GM12878 (cell line): Measurements from ENCODE around the gene SLC25A20. TPM values are rescaled to one million over a fixed set of nuclear protein-coding genes. Genes with fewer than 3 reads are reported as not detected.

Experiments used
- BACH1 ChIP-seq: fragments of 450-650 bp; IDR thresholded peaks from 2 replicates; pipeline ENCODE4 v1.6.1; 2017; ENCODE audit warnings: mild to moderate bottlenecking, borderline replicate concordance
- BMI1 ChIP-seq: fragments of 450-650 bp; IDR thresholded peaks from 2 replicates; pipeline ENCODE4 v1.6.1; 2016; ENCODE audit warnings: mild to moderate bottlenecking, moderate library complexity, borderline replicate concordance
- CBX3 ChIP-seq: fragments of 200-600 bp; sonication (generic); IDR thresholded peaks from 2 replicates; pipeline ENCODE4 v1.6.1; 2016; ENCODE audit warnings: low read depth, borderline replicate concordance
- EP300 ChIP-seq, 2 experiments: fragments of 150-350 bp in 1 of 2; IDR thresholded peaks; 2 replicates each; pipeline ENCODE4 v1.6.1; 2011 to 2012; ENCODE audit warnings: low read depth in 2 of 2, low read length in 2 of 2, borderline replicate concordance in 1 of 2, improper control_type of control experiment in 1 of 2, inconsistent platforms in 1 of 2; ENCODE audit not compliant: control insufficient read depth in 1 of 2
- FOXK2 ChIP-seq: fragments of 450-650 bp; IDR thresholded peaks from 2 replicates; pipeline ENCODE4 v1.6.1; 2017; ENCODE audit warnings: mild to moderate bottlenecking, moderate library complexity
- HDAC2 ChIP-seq: fragments of 200-600 bp; sonication (generic); IDR thresholded peaks from 2 replicates; pipeline ENCODE4 v1.6.1; 2017
- IRF4 ChIP-seq: IDR thresholded peaks from 2 replicates; pipeline ENCODE4 v1.6.1; 2011; ENCODE audit warnings: low read depth, low read length
- MEF2A ChIP-seq: IDR thresholded peaks from 2 replicates; pipeline ENCODE4 v1.6.1; 2011; ENCODE audit warnings: low read depth, mild to moderate bottlenecking, low read length, moderate library complexity; ENCODE audit not compliant: insufficient read depth
- NBN ChIP-seq: fragments of 450-650 bp; IDR thresholded peaks from 2 replicates; pipeline ENCODE4 v1.6.1; 2016
- NR2F1 ChIP-seq: fragments of 450-650 bp; conservative IDR thresholded peaks from 2 replicates; pipeline ENCODE4 v1.6.1; 2017; ENCODE audit warnings: mild to moderate bottlenecking
- PML ChIP-seq: IDR thresholded peaks from 2 replicates; pipeline ENCODE4 v1.6.1; 2012; ENCODE audit warnings: low read length, inconsistent platforms
- RELB ChIP-seq: fragments of 450-650 bp; IDR thresholded peaks from 2 replicates; pipeline ENCODE4 v1.6.1; 2017; ENCODE audit warnings: low read depth, mild to moderate bottlenecking, moderate library complexity
- SIN3A ChIP-seq: IDR thresholded peaks from 2 replicates; pipeline ENCODE4 v1.6.1; 2012; ENCODE audit warnings: low read depth, low read length, improper control_type of control experiment
- SMAD5 ChIP-seq: IDR thresholded peaks from 2 replicates; pipeline ENCODE4 v1.6.1; 2016; ENCODE audit warnings: antibody characterized with exemption, low read depth
- SMARCA5 ChIP-seq: fragments of 450-650 bp; IDR thresholded peaks from 2 replicates; pipeline ENCODE4 v1.6.1; 2017; ENCODE audit warnings: mild to moderate bottlenecking
- SPI1 ChIP-seq: IDR thresholded peaks from 2 replicates; pipeline ENCODE4 v1.6.1; 2011; ENCODE audit warnings: low read depth, mild to moderate bottlenecking, low read length, moderate library complexity, borderline replicate concordance; ENCODE audit not compliant: insufficient read depth
- SREBF1 ChIP-seq: IDR thresholded peaks from 2 replicates; pipeline ENCODE4 v1.6.1; 2012; ENCODE audit warnings: mild to moderate bottlenecking, low read length
- TBL1XR1 ChIP-seq: IDR thresholded peaks from 2 replicates; pipeline ENCODE4 v1.6.1; 2012; ENCODE audit warnings: low read depth, low read length, improper control_type of control experiment
- TCF12 ChIP-seq: IDR thresholded peaks from 2 replicates; pipeline ENCODE4 v1.6.1; 2011; ENCODE audit warnings: low read depth, mild to moderate bottlenecking, low read length
- USF1 ChIP-seq: IDR thresholded peaks from 2 replicates; pipeline ENCODE4 v1.6.1; 2011; ENCODE audit warnings: borderline replicate concordance, low read depth, mild to moderate bottlenecking, moderate library complexity, mixed read lengths, low read length; ENCODE audit not compliant: insufficient read depth; ENCODE audit errors: extremely low read length
- WRNIP1 ChIP-seq: IDR thresholded peaks from 2 replicates; pipeline ENCODE4 v1.6.1; 2011; ENCODE audit warnings: low read depth, low read length, improper control_type of control experiment, borderline replicate concordance
- polyA plus RNA-seq, 11 experiments: library from polyadenylated mRNA; depleted of rRNA in 4 of 11; unstranded in 6 of 11; stranded (reverse) in 5 of 11; fragments of >200 nt; fragmentation: Nextera tagmentation in 4 of 11; fragmentation: Illumina TruSeq in 1 of 11; extraction: Ambion mirVana in 4 of 11; extraction: Trizol in 1 of 11; gene quantifications; 1 replicate in 1 of 11; 2 replicates in 10 of 11; pipeline versions ENCODE4 v1.2.1 to v1.2.3, GENCODE V29; 2011 to 2016; ENCODE audit warnings: inconsistent platforms in 2 of 11, missing spikeins in 2 of 11, low read depth in 1 of 11
- total RNA-seq, 4 experiments: library from RNA; depleted of rRNA in 3 of 4; stranded (reverse); fragments of >200 nt in 3 of 4; fragmentation: Illumina TruSeq in 1 of 4; extraction: Trizol in 1 of 4; gene quantifications; 2 replicates each; pipeline versions ENCODE4 v1.2.1 to v1.2.3, GENCODE V29; 2013 to 2021
- TF ChIP-seq, protein P1 (sequence below): fragments of 450-650 bp; IDR thresholded peaks from 2 replicates; pipeline ENCODE4 v1.6.1; 2017; ENCODE audit warnings: mild to moderate bottlenecking, low read depth, inconsistent platforms; ENCODE audit not compliant: poor library complexity, severe bottlenecking
- TF ChIP-seq, protein P2 (sequence below): IDR thresholded peaks from 2 replicates; pipeline ENCODE4 v1.6.1; 2012; ENCODE audit warnings: mild to moderate bottlenecking, low read depth, low read length

Gene SLC25A20
- total and polyA plus RNA-seq, 10 of the 15 experiments (the other 5 are each of a cell fraction or from before 2014, with no cell fraction given): 12.9 to 38.6 (median 22.1) TPM

GRCh38 chr3:48918388-48919214 is 19.9 kb upstream of the SLC25A20 start, which contains the start of gene ARIH2 (continued):
- TF ChIP-seq, protein P1, sequence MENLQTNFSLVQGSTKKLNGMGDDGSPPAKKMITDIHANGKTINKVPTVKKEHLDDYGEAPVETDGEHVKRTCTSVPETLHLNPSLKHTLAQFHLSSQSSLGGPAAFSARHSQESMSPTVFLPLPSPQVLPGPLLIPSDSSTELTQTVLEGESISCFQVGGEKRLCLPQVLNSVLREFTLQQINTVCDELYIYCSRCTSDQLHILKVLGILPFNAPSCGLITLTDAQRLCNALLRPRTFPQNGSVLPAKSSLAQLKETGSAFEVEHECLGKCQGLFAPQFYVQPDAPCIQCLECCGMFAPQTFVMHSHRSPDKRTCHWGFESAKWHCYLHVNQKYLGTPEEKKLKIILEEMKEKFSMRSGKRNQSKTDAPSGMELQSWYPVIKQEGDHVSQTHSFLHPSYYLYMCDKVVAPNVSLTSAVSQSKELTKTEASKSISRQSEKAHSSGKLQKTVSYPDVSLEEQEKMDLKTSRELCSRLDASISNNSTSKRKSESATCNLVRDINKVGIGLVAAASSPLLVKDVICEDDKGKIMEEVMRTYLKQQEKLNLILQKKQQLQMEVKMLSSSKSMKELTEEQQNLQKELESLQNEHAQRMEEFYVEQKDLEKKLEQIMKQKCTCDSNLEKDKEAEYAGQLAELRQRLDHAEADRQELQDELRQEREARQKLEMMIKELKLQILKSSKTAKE: peak; percentile 89
- TF ChIP-seq, protein P2, sequence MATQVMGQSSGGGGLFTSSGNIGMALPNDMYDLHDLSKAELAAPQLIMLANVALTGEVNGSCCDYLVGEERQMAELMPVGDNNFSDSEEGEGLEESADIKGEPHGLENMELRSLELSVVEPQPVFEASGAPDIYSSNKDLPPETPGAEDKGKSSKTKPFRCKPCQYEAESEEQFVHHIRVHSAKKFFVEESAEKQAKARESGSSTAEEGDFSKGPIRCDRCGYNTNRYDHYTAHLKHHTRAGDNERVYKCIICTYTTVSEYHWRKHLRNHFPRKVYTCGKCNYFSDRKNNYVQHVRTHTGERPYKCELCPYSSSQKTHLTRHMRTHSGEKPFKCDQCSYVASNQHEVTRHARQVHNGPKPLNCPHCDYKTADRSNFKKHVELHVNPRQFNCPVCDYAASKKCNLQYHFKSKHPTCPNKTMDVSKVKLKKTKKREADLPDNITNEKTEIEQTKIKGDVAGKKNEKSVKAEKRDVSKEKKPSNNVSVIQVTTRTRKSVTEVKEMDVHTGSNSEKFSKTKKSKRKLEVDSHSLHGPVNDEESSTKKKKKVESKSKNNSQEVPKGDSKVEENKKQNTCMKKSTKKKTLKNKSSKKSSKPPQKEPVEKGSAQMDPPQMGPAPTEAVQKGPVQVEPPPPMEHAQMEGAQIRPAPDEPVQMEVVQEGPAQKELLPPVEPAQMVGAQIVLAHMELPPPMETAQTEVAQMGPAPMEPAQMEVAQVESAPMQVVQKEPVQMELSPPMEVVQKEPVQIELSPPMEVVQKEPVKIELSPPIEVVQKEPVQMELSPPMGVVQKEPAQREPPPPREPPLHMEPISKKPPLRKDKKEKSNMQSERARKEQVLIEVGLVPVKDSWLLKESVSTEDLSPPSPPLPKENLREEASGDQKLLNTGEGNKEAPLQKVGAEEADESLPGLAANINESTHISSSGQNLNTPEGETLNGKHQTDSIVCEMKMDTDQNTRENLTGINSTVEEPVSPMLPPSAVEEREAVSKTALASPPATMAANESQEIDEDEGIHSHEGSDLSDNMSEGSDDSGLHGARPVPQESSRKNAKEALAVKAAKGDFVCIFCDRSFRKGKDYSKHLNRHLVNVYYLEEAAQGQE: no peak
- peak; percentile 74; the same call in 1 of the 2 replicates for TF ChIP-seq TBL1XR1
- TF ChIP-seq BACH1: peak; percentile 98
- peak; percentile 94 for TF ChIP-seq NR2F1
- peak; percentile 95 for TF ChIP-seq NBN
- no peak for TF ChIP-seq USF1
- TF ChIP-seq CBX3: no peak
- peak; percentile 71 to 76 for TF ChIP-seq EP300 (IDR thresholded peaks at IDR 0.05; ENCODE audit: borderline replicate concordance in 1 of 2, control insufficient read depth in 1 of 2, low read depth in 2 of 2, low read length in 2 of 2)
- no peak for TF ChIP-seq HDAC2
- TF ChIP-seq SPI1: peak; percentile 95
- TF ChIP-seq PML: peak; percentile 75; the same call in 1 of the 2 replicates
- no peak for TF ChIP-seq FOXK2
- peak; percentile 84; the same call in 1 of the 2 replicates for TF ChIP-seq SMAD5
- TF ChIP-seq RELB: peak; percentile 84
- TF ChIP-seq SMARCA5: peak; percentile 85; the same call in 1 of the 2 replicates
- TF ChIP-seq BMI1: no peak
- no peak for TF ChIP-seq WRNIP1
- peak; percentile 62; the same call in 1 of the 2 replicates for TF ChIP-seq SIN3A
- no peak for TF ChIP-seq MEF2A
- TF ChIP-seq IRF4: peak; percentile 84; the same call in 1 of the 2 replicates
- no peak for TF ChIP-seq SREBF1
- 0 out of 2 replicates have a peak, but pooled peaks have one; percentile 41 for TF ChIP-seq TCF12
